H1 (cell line): ENCODE results near the gene VAV2. TPM values are rescaled to one million over a fixed set of nuclear protein-coding genes. Genes with fewer than 3 reads are reported as not detected.

ENCODE experiments used
- CTCF ChIA-PET: fragments of 300-600 bp; sonication (Branson Sonifier 250); formaldehyde crosslinking; loops from one replicate; lab custom pipeline; 2021; ENCODE audit not compliant: partially characterized antibody; lab: Charles Lee
- POLR2A ChIA-PET: fragments of 300-600 bp; sonication (Branson Sonifier 250); formaldehyde crosslinking; loops from one replicate; lab custom pipeline; 2021; ENCODE audit warnings: inconsistent platforms; ENCODE audit not compliant: partially characterized antibody; lab: Charles Lee
- DNase-seq, 2 experiments: peaks; one replicate each; pipeline versions ENCODE4 v3.0.0 to v3.0.0-alpha.2; 2010 to 2022; ENCODE audit warnings: low spot score in 2 of 2, low read depth in 1 of 2, mixed read lengths in 1 of 2
- FAIRE-seq: peaks from 2 replicates; lab custom pipeline; 2011; peaks lifted over from hg19 to GRCh38; lab: Jason Lieb, UNC
- H2AFZ ChIP-seq: 2 replicates; pipeline ENCODE4 v1.8.1; 2012; ENCODE audit warnings: low read length, inconsistent platforms
- H2AK5ac ChIP-seq: 2 replicates; pipeline ENCODE4 v1.6.1; 2013; ENCODE audit warnings: low read depth, low read length
- H2BK120ac ChIP-seq: replicated peaks from 2 replicates; pipeline ENCODE3; 2013; ENCODE audit warnings: low read depth, low read length, inconsistent platforms
- H2BK12ac ChIP-seq: 2 replicates; pipeline ENCODE4 v1.6.1; 2013; ENCODE audit warnings: low read depth, low read length
- H2BK15ac ChIP-seq: 2 replicates; pipeline ENCODE4 v1.6.1; 2013; ENCODE audit warnings: low read length
- H2BK20ac ChIP-seq: 2 replicates; pipeline ENCODE4 v1.6.1; 2013; ENCODE audit warnings: low read length
- H2BK5ac ChIP-seq: 2 replicates; pipeline ENCODE4 v1.6.1; 2013; ENCODE audit warnings: low read depth, low read length
- H3K14ac ChIP-seq: 2 replicates; pipeline ENCODE4 v1.6.1; 2013; ENCODE audit warnings: inconsistent platforms; ENCODE audit not compliant: insufficient read length
- H3K18ac ChIP-seq: 2 replicates; pipeline ENCODE4 v1.6.1; 2013; ENCODE audit warnings: low read length; ENCODE audit errors: extremely low read depth
- H3K23ac ChIP-seq: 2 replicates; pipeline ENCODE4 v1.6.1; 2013; ENCODE audit warnings: inconsistent platforms; ENCODE audit not compliant: insufficient read length
- H3K23me2 ChIP-seq: 2 replicates; pipeline ENCODE4 v1.6.1; 2013; ENCODE audit warnings: low read depth, low read length
- H3K27ac ChIP-seq: 2 replicates; pipeline ENCODE4 v1.6.1; 2011; ENCODE audit warnings: low read depth, low read length, inconsistent platforms
- H3K27me3 ChIP-seq, 4 experiments: replicated peaks in 1 of 4; 1 replicate in 1 of 4; 2 replicates in 3 of 4; pipeline versions ENCODE4 v1.6.1 to v1.8.1; 2011 to 2013; ENCODE audit warnings: low read length in 3 of 4, mild to moderate bottlenecking in 3 of 4, inconsistent platforms in 2 of 4, mixed read lengths in 2 of 4, moderate library complexity in 1 of 4; ENCODE audit not compliant: control insufficient read depth in 3 of 4, insufficient read depth in 3 of 4; ENCODE audit errors: extremely low read depth in 1 of 4
- H3K36me3 ChIP-seq, 4 experiments: 2 replicates each; pipeline versions ENCODE4 v1.6.1 to v1.8.1; 2011 to 2013; ENCODE audit warnings: mild to moderate bottlenecking in 4 of 4, low read length in 3 of 4, moderate library complexity in 2 of 4, control low read depth in 1 of 4, inconsistent platforms in 1 of 4; ENCODE audit not compliant: insufficient read depth in 4 of 4, control insufficient read depth in 2 of 4
- H3K4ac ChIP-seq: replicated peaks from 2 replicates; pipeline ENCODE3; 2013; ENCODE audit warnings: low read length, low read depth, mixed read lengths, inconsistent platforms; ENCODE audit not compliant: insufficient read length
- H3K4me1 ChIP-seq, 4 experiments: replicated peaks in 1 of 4; 1 replicate in 1 of 4; 2 replicates in 3 of 4; pipeline versions ENCODE4 v1.6.1 to v1.8.1; 2011 to 2013; ENCODE audit warnings: low read length in 3 of 4, inconsistent platforms in 2 of 4, mixed read lengths in 1 of 4; ENCODE audit not compliant: insufficient read depth in 4 of 4, control insufficient read depth in 3 of 4
- H3K4me2 ChIP-seq, 2 experiments: 2 replicates each; pipeline versions ENCODE4 v1.6.1 to v1.8.1; 2011 to 2013; ENCODE audit warnings: low read depth in 2 of 2, low read length in 2 of 2, control low read depth in 1 of 2, inconsistent platforms in 1 of 2, mild to moderate bottlenecking in 1 of 2; ENCODE audit not compliant: insufficient read depth in 1 of 2
- H3K4me3 ChIP-seq, 4 experiments: fragments of 200-600, 300-600 bp in 1 of 4; sonication (generic), shearing (Covaris generic), sonication (Bioruptor Twin) in 1 of 4; 2 replicates each; pipeline versions ENCODE4 v1.5.1 to v1.8.1; 2011 to 2016; ENCODE audit warnings: low read length in 4 of 4, low read depth in 3 of 4, control low read depth in 2 of 4, inconsistent platforms in 2 of 4, mild to moderate bottlenecking in 2 of 4, mixed read lengths in 1 of 4, moderate library complexity in 1 of 4; ENCODE audit not compliant: insufficient read depth in 2 of 4; ENCODE audit errors: extremely low read depth in 1 of 4
- H3K56ac ChIP-seq: replicated peaks from 2 replicates; pipeline ENCODE3; 2013; ENCODE audit warnings: low read depth, mild to moderate bottlenecking, mixed read lengths, low read length, inconsistent platforms; ENCODE audit not compliant: insufficient read length
- H3K79me1 ChIP-seq: 2 replicates; pipeline ENCODE4 v1.6.1; 2013; ENCODE audit warnings: low read depth, low read length, control low read depth
- H3K79me2 ChIP-seq, 2 experiments: 2 replicates each; pipeline versions ENCODE4 v1.6.1 to v1.8.1; 2012 to 2013; ENCODE audit warnings: low read length in 2 of 2, mild to moderate bottlenecking in 2 of 2, inconsistent platforms in 1 of 2; ENCODE audit not compliant: insufficient read depth in 2 of 2, control insufficient read depth in 1 of 2
- H3K9ac ChIP-seq, 4 experiments: replicated peaks in 1 of 4; 1 replicate in 1 of 4; 2 replicates in 3 of 4; pipeline versions ENCODE4 v1.6.1 to v1.8.1; 2011 to 2013; ENCODE audit warnings: low read depth in 3 of 4, low read length in 3 of 4, control low read depth in 2 of 4, mild to moderate bottlenecking in 2 of 4, moderate library complexity in 2 of 4, inconsistent platforms in 1 of 4; ENCODE audit errors: extremely low read depth in 1 of 4
- H3K9me3 ChIP-seq, 2 experiments: 2 replicates each; pipeline versions ENCODE4 v1.6.1 to v1.8.1; 2012 to 2013; ENCODE audit warnings: mild to moderate bottlenecking in 2 of 2, moderate library complexity in 2 of 2, control low read depth in 1 of 2, inconsistent platforms in 1 of 2, low read depth in 1 of 2, low read length in 1 of 2, mixed read lengths in 1 of 2; ENCODE audit not compliant: insufficient read depth in 2 of 2
- H4K20me1 ChIP-seq, 2 experiments: replicated peaks in 1 of 2; 2 replicates each; pipeline versions ENCODE3 to v1.8.1; 2011 to 2013; ENCODE audit warnings: inconsistent platforms in 2 of 2, low read length in 2 of 2, mild to moderate bottlenecking in 1 of 2; ENCODE audit not compliant: insufficient read depth in 2 of 2, control insufficient read depth in 1 of 2
- H4K5ac ChIP-seq: 2 replicates; pipeline ENCODE4 v1.6.1; 2013; ENCODE audit warnings: low read length, low read depth, mixed read lengths, inconsistent platforms; ENCODE audit not compliant: insufficient read length
- H4K8ac ChIP-seq: 2 replicates; pipeline ENCODE4 v1.8.0; 2013; ENCODE audit warnings: mild to moderate bottlenecking, moderate library complexity, low read length, inconsistent platforms; ENCODE audit not compliant: insufficient read depth; ENCODE audit errors: extremely low read depth
- H4K91ac ChIP-seq: replicated peaks from 2 replicates; pipeline ENCODE3; 2013; ENCODE audit warnings: low read length, mixed read lengths, inconsistent platforms; ENCODE audit not compliant: insufficient read length
- ATF3 ChIP-seq: IDR thresholded peaks from 2 replicates; pipeline ENCODE4 v1.6.1; 2011; ENCODE audit warnings: low read depth, mild to moderate bottlenecking, low read length; ENCODE audit not compliant: insufficient read depth
- BACH1 ChIP-seq: IDR thresholded peaks from 2 replicates; pipeline ENCODE4 v1.6.1; 2012; ENCODE audit warnings: low read length, improper control_type of control experiment
- CBX8 ChIP-seq: fragments of 300-800, 300-1000 bp; sonication (generic); IDR thresholded peaks from 2 replicates; pipeline ENCODE4 v1.7.1; 2016; ENCODE audit warnings: low read depth, low read length, borderline replicate concordance
- CEBPB ChIP-seq: IDR thresholded peaks from 2 replicates; pipeline ENCODE4 v1.6.1; 2012; ENCODE audit warnings: low read depth, low read length
- CHD1 ChIP-seq: IDR thresholded peaks from 2 replicates; pipeline ENCODE4 v1.6.1; 2012; ENCODE audit warnings: low read depth, low read length, improper control_type of control experiment
- CHD2 ChIP-seq: IDR thresholded peaks from 2 replicates; pipeline ENCODE4 v1.6.1; 2012; ENCODE audit warnings: low read length, improper control_type of control experiment
- CREB1 ChIP-seq: IDR thresholded peaks from 2 replicates; pipeline ENCODE4 v1.6.1; 2012; ENCODE audit warnings: inconsistent platforms
- CTBP2 ChIP-seq: IDR thresholded peaks from 2 replicates; pipeline ENCODE4 v1.7.0; 2011; ENCODE audit warnings: borderline replicate concordance, mild to moderate bottlenecking, moderate library complexity, mixed read lengths, low read length; ENCODE audit not compliant: insufficient read depth, insufficient read length
- EGR1 ChIP-seq: IDR thresholded peaks from 2 replicates; pipeline ENCODE4 v1.6.1; 2011; ENCODE audit warnings: low read depth, low read length, borderline replicate concordance
- HDAC6 ChIP-seq: IDR thresholded peaks from one replicate; pipeline ENCODE4 v1.7.1; 2012; ENCODE audit warnings: low read depth, mild to moderate bottlenecking, inconsistent platforms, low read length, moderate library complexity
- JUN ChIP-seq: IDR thresholded peaks from 2 replicates; pipeline ENCODE4 v1.6.1; 2011; ENCODE audit warnings: low read depth, mild to moderate bottlenecking, improper control_type of control experiment, low read length
- JUND ChIP-seq: IDR thresholded peaks from 2 replicates; pipeline ENCODE4 v1.6.1; 2011; ENCODE audit warnings: mild to moderate bottlenecking, improper control_type of control experiment, low read length
- NANOG ChIP-seq: IDR thresholded peaks from 2 replicates; pipeline ENCODE4 v1.6.1; 2011; ENCODE audit warnings: low read length, low read depth, mild to moderate bottlenecking, inconsistent platforms; ENCODE audit not compliant: insufficient read depth, poor library complexity, severe bottlenecking
- SRF ChIP-seq: IDR thresholded peaks from 2 replicates; pipeline ENCODE4 v1.6.1; 2011; ENCODE audit warnings: mild to moderate bottlenecking, low read depth, low read length, moderate library complexity
- SUZ12 ChIP-seq: fragments of 200-600 bp; sonication (generic); IDR thresholded peaks from 2 replicates; pipeline ENCODE4 v1.6.1; 2012; ENCODE audit warnings: mild to moderate bottlenecking, inconsistent platforms, low read length, moderate library complexity, mixed read lengths
- WGBS, 2 experiments: shearing (Covaris generic) in 1 of 2; methylation state at CpG; one replicate each; pipeline versions ENCODE4 v1.1.6 to v1.1.7; 2013 to 2015; ENCODE audit warnings: low lambda C conversion rate in 2 of 2, mixed read lengths in 2 of 2, inconsistent platforms in 1 of 2, low coverage in 1 of 2, missing lambda C conversion rate in 1 of 2; ENCODE audit not compliant: insufficient replicate concordance in 2 of 2, insufficient coverage in 1 of 2, insufficient read length in 1 of 2; ENCODE audit errors: extremely low coverage in 1 of 2, missing lambda C conversion rate in 1 of 2; 5-methylcytosine and 5-hydroxymethylcytosine counted together
- polyA plus RNA-seq, 7 experiments: library from polyadenylated mRNA; depleted of rRNA in 3 of 7; stranded (reverse) in 5 of 7; unstranded in 2 of 7; fragments of >200 nt in 5 of 7; fragments of 200-250 nt in 2 of 7; gene quantifications; 1 replicate in 5 of 7; 2 replicates in 1 of 7; 4 replicates in 1 of 7; pipeline versions ENCODE4 v1.2.1 to v1.2.3, GENCODE V29; 2011 to 2013; ENCODE audit warnings: missing spikeins in 2 of 7, mixed read lengths in 2 of 7
- total RNA-seq: library from RNA; stranded (reverse); fragmentation: NEBNext Ultra II Directional; extraction: Animal tissue kit (Norgen Biotek cat#: 25700); gene quantifications from 2 replicates; pipeline ENCODE4 v1.2.1, GENCODE V29; 2021

VAV2 gene
- total and polyA plus RNA-seq, 2 of the 8 experiments (the other 6 are each of a cell fraction or from before 2014, with no cell fraction given) = 13.6 to 37.6 TPM

- Histone ChIP-seq H2BK5ac (no peak overlapping the region), H4K91ac (no peak overlapping the region), H4K5ac (no peak overlapping the region), H3K23me2 (no peaks in the 10 kb centered on the region; the same call in 1 of the 2 replicates), H3K4me2 (no peak overlapping the region), H3K79me2 (no peaks in the 10 kb centered on the region), H2BK120ac (no peak overlapping the region), H3K14ac (no peak overlapping the region), H3K27me3 (no peaks in the 10 kb centered on the region), H2BK20ac (no peak overlapping the region), H3K23ac (no peak overlapping the region), H3K56ac (no peak overlapping the region), H4K20me1 (no peaks in the 10 kb centered on the region), H3K18ac (no peak overlapping the region), H3K27ac (no peak overlapping the region), H2AFZ (no peak overlapping the region), H3K79me1 (no peaks in the 10 kb centered on the region), H2AK5ac (no peak overlapping the region), H2BK12ac (no peak overlapping the region), H3K4me1 (peaks cover 0 to 16% (median 12%) of the 10 kb centered on the region in 4 experiments; a peak in 6 of 7 replicates), H3K36me3 (no peaks in the 10 kb centered on the region), H3K4ac (no peak overlapping the region), H4K8ac (no peak overlapping the region), H3K4me3 (no peak overlapping the region), H3K9ac (no peak overlapping the region), H3K9me3 (no peaks in the 10 kb centered on the region), H2BK15ac (no peak overlapping the region)
- DNase-seq = no peak
- CTCF ChIA-PET = interaction anchor here (0.6 to 4.7 kb wide), 44 partner anchors 8 to 473 kb away, joined by 3 to 39 read pairs (median 5); partner anchors contain the start of gene ADAMTSL2
- POLR2A ChIA-PET = interaction anchor here (1.0 to 1.7 kb wide), 3 partner anchors 10 to 394 kb away, joined by 4 to 5 read pairs (median 4); partner anchors contain the start of genes MED22 and RPL7A
- FAIRE-seq = no peak
- 93% methylated on average over 6 of the region's 7 CpGs; no CpG with 5 or more reads in 1 of the 2 experiments for WGBS, 2 experiments
- no peak for TF ChIP-seq ATF3
- TF ChIP-seq CTBP2 = no peak
- TF ChIP-seq CHD2 = no peak
- no peak for TF ChIP-seq JUN
- TF ChIP-seq HDAC6 = no peak
- TF ChIP-seq CHD1 = no peak
- TF ChIP-seq EGR1 = no peak
- TF ChIP-seq CEBPB = no peak
- TF ChIP-seq CREB1 = no peak
- no peak for TF ChIP-seq SUZ12
- no peak for TF ChIP-seq SRF
- TF ChIP-seq NANOG = no peak
- no peak for TF ChIP-seq CBX8
- TF ChIP-seq BACH1 = no peak
- TF ChIP-seq JUND = no peak
Measured at GRCh38 chr9:133742251-133742650, 249.9 kb downstream of the VAV2 start.
